CD8-positive, alpha-beta memory T cell (primary cell): Measurements from ENCODE around the gene PPIG. TPM values are rescaled to one million over a fixed set of nuclear protein-coding genes. Genes with fewer than 3 reads are reported as not detected.
A peak's percentile ranks its signal among the peaks of the same experiment; 100 is the strongest.
"Not testable (repeated sequence)": the region's sequence is repeated elsewhere in the genome, so short reads cannot be mapped to it uniquely, and the experiment has no call there.

Source experiments
- CTCF ChIA-PET: fragments of 350-600 bp; sonication (Branson Sonifier 250); formaldehyde crosslinking; loops from one replicate; lab custom pipeline; 2021; ENCODE audit warnings: antibody characterized with exemption; lab: Charles Lee
- POLR2A ChIA-PET: fragments of 350-600 bp; sonication (Branson Sonifier 250); formaldehyde crosslinking; loops from one replicate; lab custom pipeline; 2021; ENCODE audit warnings: antibody characterized with exemption; lab: Charles Lee
- DNase-seq, 5 donors: peaks; one replicate each; pipeline versions ENCODE4 v3.0.0 to v3.0.0-alpha.2; 2020 to 2022; ENCODE audit warnings: mixed read lengths in 1 of 5
- H3K27ac ChIP-seq: one replicate; pipeline ENCODE4 v1.7.0; 2013; ENCODE audit warnings: low read depth, mild to moderate bottlenecking, low read length, moderate library complexity
- H3K27me3 ChIP-seq: 2 replicates; pipeline ENCODE4 v1.7.0; 2013; ENCODE audit warnings: low read length, mild to moderate bottlenecking; ENCODE audit not compliant: insufficient read depth, poor library complexity, severe bottlenecking
- H3K36me3 ChIP-seq: 2 replicates; pipeline ENCODE4 v1.7.0; 2013; ENCODE audit warnings: mild to moderate bottlenecking, low read length, moderate library complexity; ENCODE audit not compliant: insufficient read depth
- H3K4me1 ChIP-seq: 2 replicates; pipeline ENCODE4 v1.7.0; 2013; ENCODE audit warnings: mild to moderate bottlenecking, low read length, moderate library complexity; ENCODE audit not compliant: insufficient read depth
- H3K4me3 ChIP-seq: 2 replicates; pipeline ENCODE4 v1.7.0; 2013; ENCODE audit warnings: mild to moderate bottlenecking, low read length
- H3K9me3 ChIP-seq: 2 replicates; pipeline ENCODE4 v1.7.0; 2013; ENCODE audit warnings: mild to moderate bottlenecking, low read length
- H3K27ac Mint-ChIP-seq, 8 donors: one replicate each; pipeline ENCODE4 v1.8.0; 2020 to 2021; ENCODE audit warnings: mixed read lengths in 8 of 8, mild to moderate bottlenecking in 6 of 8, inconsistent platforms in 3 of 8, moderate library complexity in 3 of 8
- H3K27me3 Mint-ChIP-seq, 2 donors: one replicate each; pipeline ENCODE4 v1.8.0; 2020 to 2021; ENCODE audit warnings: mixed read lengths in 2 of 2, mild to moderate bottlenecking in 1 of 2, moderate library complexity in 1 of 2
- H3K36me3 Mint-ChIP-seq, 3 donors: one replicate each; pipeline ENCODE4 v1.8.0; 2020 to 2021; ENCODE audit warnings: mixed read lengths in 3 of 3, inconsistent platforms in 1 of 3, mild to moderate bottlenecking in 1 of 3
- H3K4me1 Mint-ChIP-seq, 3 donors: one replicate each; pipeline ENCODE4 v1.8.0; 2020 to 2021; ENCODE audit warnings: mixed read lengths in 3 of 3, inconsistent platforms in 1 of 3, mild to moderate bottlenecking in 1 of 3
- H3K4me3 Mint-ChIP-seq, 7 donors: one replicate each; pipeline ENCODE4 v1.8.0; 2020 to 2021; ENCODE audit warnings: mixed read lengths in 7 of 7, mild to moderate bottlenecking in 6 of 7, moderate library complexity in 4 of 7, inconsistent platforms in 2 of 7
- H3K9me3 Mint-ChIP-seq, 5 donors: one replicate each; pipeline ENCODE4 v1.8.0; 2020 to 2022; ENCODE audit warnings: mixed read lengths in 5 of 5, mild to moderate bottlenecking in 3 of 5, moderate library complexity in 2 of 5, inconsistent platforms in 1 of 5
- polyA plus RNA-seq: library from polyadenylated mRNA; unstranded; fragments of 300-500 nt; fragmentation: Illumina TruSeq; gene quantifications from one replicate; pipeline ENCODE4 v1.2.3, GENCODE V29; 2021
- total RNA-seq, 2 experiments: library from RNA; stranded (reverse); gene quantifications; one replicate each; pipeline ENCODE4 v1.2.3, GENCODE V29; 2021

Gene PPIG
- total RNA-seq, result 10 to 100 TPM; 60.7 to 65.7 TPM
- polyA plus RNA-seq, result 87.2 TPM

DNA sequence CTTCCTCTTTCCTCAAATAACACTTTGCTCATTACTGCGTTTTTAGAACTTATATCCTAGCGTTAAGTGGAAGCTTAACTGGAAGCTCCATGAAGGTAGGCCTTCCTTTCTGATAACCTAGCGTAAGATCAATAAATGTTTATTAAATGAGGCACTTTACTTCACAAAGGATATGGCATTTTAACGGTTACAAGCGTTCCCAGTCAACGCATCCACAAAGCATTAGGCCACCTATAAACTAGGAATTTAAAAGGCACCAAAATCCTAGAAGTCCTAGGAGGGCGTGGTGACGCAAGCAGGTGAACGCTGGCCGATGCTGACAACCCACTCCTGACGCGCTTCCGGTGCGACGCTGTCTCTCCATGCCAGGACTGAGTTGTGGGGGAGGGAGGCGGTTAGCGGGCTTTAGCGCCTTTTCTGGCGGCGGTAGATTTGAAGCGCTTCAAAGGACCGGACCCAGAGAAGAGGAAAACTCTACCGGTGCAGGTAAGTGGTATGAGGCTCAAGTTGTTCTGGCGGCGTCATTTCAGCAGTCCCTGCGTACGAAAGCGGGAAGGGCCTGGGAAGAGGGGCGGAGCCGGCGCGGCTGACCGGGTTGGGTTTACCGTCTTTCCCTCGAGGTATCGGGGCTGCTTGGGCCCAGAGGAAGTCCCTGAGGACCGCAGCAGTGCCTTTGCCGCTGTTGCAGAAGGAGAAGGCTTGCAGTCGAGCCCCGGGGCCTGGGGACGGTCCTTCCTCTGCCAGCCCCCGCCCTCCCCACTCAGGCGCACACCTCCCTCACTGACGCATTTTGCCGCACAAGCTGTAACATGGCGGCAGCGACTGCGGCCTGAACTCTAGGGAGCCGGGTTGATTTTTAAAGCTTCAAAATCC is at the start of gene PPIG:
Gene PPIG (plus strand): TSS at position 347 of the 873 bp plus-strand sequence. CDS start 19,691 bp downstream, outside the sequence.
- Histone ChIP-seq H3K9me3 (no peaks in the 10 kb centered on the region), H3K27me3 (no peaks in the 10 kb centered on the region), H3K4me1 (peaks cover 25% of the 10 kb centered on the region), H3K27ac (peak within 1 kb of the TSS; percentile 99), H3K4me3 (peak within 1 kb of the TSS; percentile 99), H3K36me3 (no peaks in the 10 kb centered on the region)
- peaks cover 33 to 48% (median 43%) of the 10 kb centered on the region in 3 donors for H3K4me1 Mint-ChIP-seq
- H3K27ac Mint-ChIP-seq, result peak within 1 kb of the TSS; percentile 99 to 100 (median 100)
- CTCF ChIA-PET, result interaction anchor here (1.0 to 1.1 kb wide), 3 partner anchors 12 to 109 kb away, joined by 3 to 8 read pairs (median 3); partner anchors contain the start of genes BBS5 and FASTKD1
- POLR2A ChIA-PET, result interaction anchor here (0.8 to 2.1 kb wide), 8 partner anchors 10 to 344 kb away, joined by 3 to 15 read pairs (median 5); partner anchors contain the start of genes CFAP210, PHOSPHO2, SSB and UBR3
- peaks cover 0 to 5% (median 0%) of the 10 kb centered on the region in 5 donors for H3K9me3 Mint-ChIP-seq
- peak; percentile 79 to 91 (median 86) for DNase-seq
- no peaks in the 10 kb centered on the region for H3K27me3 Mint-ChIP-seq
- peak within 1 kb of the TSS; percentile 96 to 100 (median 99) for H3K4me3 Mint-ChIP-seq
- peaks cover 0 to 21% (median 2%) of the 10 kb centered on the region in 3 donors for H3K36me3 Mint-ChIP-seq

DNA sequence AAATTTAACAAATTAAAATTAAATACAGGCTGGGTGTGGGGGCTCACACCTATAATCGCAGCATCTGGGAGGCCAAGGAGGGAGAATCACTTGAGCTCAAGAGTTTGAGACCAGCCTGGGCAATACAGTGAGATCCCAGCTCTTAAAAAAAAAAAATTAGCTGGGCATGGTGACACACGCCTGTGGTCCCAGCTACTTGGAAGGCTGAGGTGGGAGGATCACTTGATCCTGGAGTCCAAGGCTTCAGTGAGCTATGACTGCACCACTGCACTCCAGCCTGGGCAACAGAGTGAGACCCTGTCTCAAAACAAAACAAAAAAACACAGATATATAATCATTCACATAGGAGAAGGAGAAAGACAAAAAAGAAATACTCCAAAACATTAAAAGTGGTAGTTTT is 44.7 kb upstream of the PPIG start:
- H3K4me1 ChIP-seq, H3K27me3 ChIP-seq, H3K9me3 Mint-ChIP-seq, H3K27ac ChIP-seq, DNase-seq, H3K36me3 ChIP-seq, H3K4me3 ChIP-seq, H3K27me3 Mint-ChIP-seq, H3K4me1 Mint-ChIP-seq, H3K4me3 Mint-ChIP-seq, H3K9me3 ChIP-seq, POLR2A ChIA-PET, H3K27ac Mint-ChIP-seq, CTCF ChIA-PET: not testable (repeated sequence)
- peaks cover 0 to 53% (median 10%) of the 10 kb centered on the region in 3 donors for H3K36me3 Mint-ChIP-seq

DNA sequence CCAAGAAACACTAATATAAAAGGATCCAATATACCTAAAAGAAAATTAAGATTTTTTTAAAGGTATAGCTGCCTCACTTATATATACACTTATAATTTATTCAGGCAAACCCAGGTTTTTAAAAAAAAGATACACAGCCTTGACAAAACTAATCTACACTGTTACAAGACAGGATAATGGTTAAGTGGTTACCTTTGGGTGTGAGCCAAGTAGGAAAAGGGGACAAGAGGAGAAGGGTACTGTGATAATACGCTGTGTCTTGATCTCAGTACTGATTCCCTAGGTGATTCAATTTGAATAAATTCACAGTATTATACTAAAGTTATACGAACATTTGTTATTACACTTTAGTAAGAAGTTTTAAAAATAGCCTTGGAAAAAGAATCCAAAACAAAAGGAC is 44.0 kb upstream of the PPIG start:
- Histone ChIP-seq H3K36me3 (no peaks in the 10 kb centered on the region), H3K27ac (no peak overlapping the region), H3K27me3 (no peaks in the 10 kb centered on the region), H3K9me3 (no peaks in the 10 kb centered on the region), H3K4me1 (no peaks in the 10 kb centered on the region), H3K4me3 (no peak overlapping the region)
- ChIA-PET POLR2A (no interaction called here), CTCF (no interaction called here)
- Mint-ChIP-seq H3K27ac (no peak overlapping the region), H3K9me3 (no peaks in the 10 kb centered on the region), H3K4me1 (no peaks in the 10 kb centered on the region), H3K4me3 (no peak overlapping the region), H3K36me3 (peaks cover 0 to 52% (median 10%) of the 10 kb centered on the region in 3 donors), H3K27me3 (no peaks in the 10 kb centered on the region)
- no peak for DNase-seq

DNA sequence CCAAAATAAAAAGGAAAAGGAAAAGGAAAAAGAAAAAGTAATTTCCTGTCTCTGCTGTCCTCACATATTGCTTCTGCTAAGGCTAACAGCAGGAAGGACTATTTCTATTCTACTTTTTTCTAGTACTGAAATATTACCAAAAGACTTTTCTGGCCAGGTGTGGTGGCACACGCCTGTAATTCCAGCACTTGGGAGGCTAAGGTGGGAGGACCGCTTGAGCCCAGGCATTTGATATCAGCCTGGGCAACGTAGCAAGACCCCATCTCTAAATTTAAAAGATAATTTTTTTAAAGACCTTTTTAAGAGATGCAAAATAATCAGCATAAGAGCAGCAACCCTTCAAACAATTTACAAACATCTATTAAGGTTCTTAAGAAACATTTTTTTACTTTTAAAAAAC is 41.7 kb upstream of the PPIG start:
- no peaks in the 10 kb centered on the region for H3K27me3 ChIP-seq
- Mint-ChIP-seq H3K4me3 (no peak overlapping the region), H3K36me3 (peaks cover 3 to 59% (median 17%) of the 10 kb centered on the region in 3 donors), H3K27ac (no peak overlapping the region), H3K9me3 (no peaks in the 10 kb centered on the region), H3K27me3 (no peaks in the 10 kb centered on the region), H3K4me1 (no peaks in the 10 kb centered on the region)
- ChIA-PET CTCF (no interaction called here), POLR2A (no interaction called here)
- H3K4me1 ChIP-seq, result no peaks in the 10 kb centered on the region
- H3K9me3 ChIP-seq, result no peaks in the 10 kb centered on the region
- DNase-seq, result no peak
- no peaks in the 10 kb centered on the region for H3K36me3 ChIP-seq
- no peak overlapping the region for H3K27ac ChIP-seq
- H3K4me3 ChIP-seq, result no peak overlapping the region

GRCh38 chr2:169546756-169547155 is 37.4 kb upstream of the PPIG start:
- Histone ChIP-seq H3K4me1 (no peaks in the 10 kb centered on the region), H3K27me3 (no peaks in the 10 kb centered on the region), H3K4me3 (no peak overlapping the region), H3K9me3 (no peaks in the 10 kb centered on the region), H3K27ac (no peak overlapping the region), H3K36me3 (no peaks in the 10 kb centered on the region)
- DNase-seq, result no peak
- H3K27me3 Mint-ChIP-seq, result no peaks in the 10 kb centered on the region
- no peaks in the 10 kb centered on the region for H3K9me3 Mint-ChIP-seq
- H3K4me3 Mint-ChIP-seq, result no peak overlapping the region
- H3K36me3 Mint-ChIP-seq, result peaks cover 6 to 52% (median 19%) of the 10 kb centered on the region in 3 donors
- H3K27ac Mint-ChIP-seq, result no peak overlapping the region
- POLR2A ChIA-PET, result no interaction called here
- CTCF ChIA-PET, result no interaction called here
- peaks cover 0 to 1% (median 0%) of the 10 kb centered on the region in 3 donors for H3K4me1 Mint-ChIP-seq

DNA sequence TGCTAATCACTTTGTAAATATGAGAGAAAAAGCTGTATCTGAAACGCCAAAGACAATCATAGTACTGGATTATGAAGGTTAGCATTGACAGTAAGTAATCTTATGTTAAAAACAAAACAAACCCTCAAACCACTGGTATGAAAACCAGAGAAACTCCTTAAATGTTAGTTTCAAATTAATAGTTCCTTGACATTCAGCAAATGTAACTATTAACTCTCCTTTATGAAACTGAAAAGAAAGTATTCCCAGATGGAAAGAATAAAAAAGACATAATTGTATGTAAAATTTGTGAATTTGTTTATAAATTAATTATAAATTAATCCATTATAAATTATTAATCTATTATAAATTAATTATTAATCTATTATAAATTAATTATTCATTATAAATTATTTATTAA is 22.8 kb upstream of the PPIG start:
- no peaks in the 10 kb centered on the region for H3K4me1 ChIP-seq
- CTCF ChIA-PET, result no interaction called here
- no peak overlapping the region for H3K4me3 Mint-ChIP-seq
- DNase-seq, result no peak
- H3K27ac ChIP-seq, result no peak overlapping the region
- H3K9me3 ChIP-seq, result no peaks in the 10 kb centered on the region
- H3K36me3 ChIP-seq, result no peaks in the 10 kb centered on the region
- H3K27me3 ChIP-seq, result no peaks in the 10 kb centered on the region
- H3K4me3 ChIP-seq, result no peak overlapping the region
- H3K4me1 Mint-ChIP-seq, result no peaks in the 10 kb centered on the region
- POLR2A ChIA-PET, result no interaction called here
- H3K36me3 Mint-ChIP-seq, result peaks cover 0 to 32% (median 9%) of the 10 kb centered on the region in 3 donors
- H3K27me3 Mint-ChIP-seq, result no peaks in the 10 kb centered on the region
- H3K27ac Mint-ChIP-seq, result no peak overlapping the region
- no peaks in the 10 kb centered on the region for H3K9me3 Mint-ChIP-seq

DNA sequence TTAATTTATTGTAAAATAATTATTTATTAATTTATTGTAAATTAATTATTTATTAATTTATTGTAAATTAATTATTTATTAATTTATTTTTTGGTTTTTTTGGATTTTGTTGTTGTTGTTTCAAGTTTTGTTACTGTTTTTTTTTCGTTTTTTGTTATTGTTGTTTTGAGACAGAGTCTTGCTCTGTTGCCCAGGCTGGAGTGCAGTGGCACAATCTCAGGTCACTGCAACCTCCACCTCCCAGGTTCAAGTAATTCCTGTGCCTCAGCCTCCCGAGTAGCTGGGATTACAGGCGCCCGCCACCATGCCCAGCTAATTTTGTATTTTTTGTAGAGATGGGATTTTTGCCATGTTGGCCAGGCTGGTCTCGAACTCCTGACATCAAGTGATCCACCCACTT is 22.1 kb upstream of the PPIG start:
- H3K4me3 ChIP-seq, H3K4me1 ChIP-seq, H3K36me3 ChIP-seq, H3K27me3 ChIP-seq, H3K4me1 Mint-ChIP-seq, H3K27me3 Mint-ChIP-seq, H3K4me3 Mint-ChIP-seq, H3K9me3 Mint-ChIP-seq, DNase-seq, H3K9me3 ChIP-seq, CTCF ChIA-PET, H3K27ac ChIP-seq: not testable (repeated sequence)
- Mint-ChIP-seq H3K27ac (peak overlapping the region in 1 of 8 donors; percentile 82), H3K36me3 (peaks cover 0 to 30% (median 9%) of the 10 kb centered on the region in 3 donors)
- POLR2A ChIA-PET, result interaction anchor here (0.5 kb wide), 1 partner anchor 11 kb away, joined by 3 read pairs; no protein-coding TSS in a partner anchor

DNA sequence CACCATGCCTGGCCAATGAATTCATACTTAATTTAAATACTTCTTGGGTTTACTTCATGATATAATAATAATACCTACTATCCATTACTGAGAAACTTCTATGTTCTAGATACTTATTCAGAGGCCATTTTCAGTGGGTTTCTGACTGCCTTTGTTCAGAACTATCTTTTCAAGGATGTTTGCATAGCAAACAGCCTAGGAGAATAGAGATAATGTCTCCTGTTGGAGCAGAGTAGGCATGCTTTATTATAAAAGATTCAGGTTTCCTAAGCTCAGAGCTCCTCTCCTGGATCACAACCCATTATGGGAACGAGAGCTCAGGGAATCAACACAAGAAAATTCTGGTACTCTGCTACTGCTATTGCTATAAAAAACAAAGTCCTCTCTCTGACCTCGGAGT is 21.6 kb upstream of the PPIG start:
- Histone ChIP-seq H3K4me3 (no peak overlapping the region), H3K27me3 (no peaks in the 10 kb centered on the region), H3K9me3 (no peaks in the 10 kb centered on the region), H3K36me3 (no peaks in the 10 kb centered on the region), H3K4me1 (no peaks in the 10 kb centered on the region), H3K27ac (no peak overlapping the region)
- H3K27ac Mint-ChIP-seq, result peak overlapping the region in 1 of 8 donors; percentile 82
- H3K9me3 Mint-ChIP-seq, result no peaks in the 10 kb centered on the region
- H3K4me3 Mint-ChIP-seq, result no peak overlapping the region
- ChIA-PET CTCF (interaction anchor here (1.2 kb wide), 1 partner anchor 10 kb away, joined by 4 read pairs; the partner anchor contains the start of gene FASTKD1), POLR2A (interaction anchor here (0.5 to 0.6 kb wide), 2 partner anchors 11 to 83 kb away, joined by 3 read pairs; partner anchors contain the start of gene BBS5)
- no peaks in the 10 kb centered on the region for H3K27me3 Mint-ChIP-seq
- peaks cover 0 to 31% (median 9%) of the 10 kb centered on the region in 3 donors for H3K36me3 Mint-ChIP-seq
- DNase-seq, result no peak
- peaks cover 0 to 1% (median 0%) of the 10 kb centered on the region in 3 donors for H3K4me1 Mint-ChIP-seq
